Stimulated activated CD4-positive, alpha-beta T cell treated with anti-CD3 and anti-CD28 coated beads, Interleukin-12 subunit alpha, Interleukin-12 subunit beta, amount 100 ng/mL, for 48 hours (primary cell): ENCODE measurements around the gene NPSR1.
"Not testable (repeated sequence)": the region's sequence is repeated elsewhere in the genome, so short reads cannot be mapped to it uniquely, and the experiment has no call there.

Experiments
- DNase-seq, 3 donors: peaks; one replicate each; pipeline ENCODE4 v3.0.0-alpha.2; 2020; ENCODE audit warnings: low read depth in 2 of 3, low spot score in 1 of 3

NPSR1 gene, protein sequence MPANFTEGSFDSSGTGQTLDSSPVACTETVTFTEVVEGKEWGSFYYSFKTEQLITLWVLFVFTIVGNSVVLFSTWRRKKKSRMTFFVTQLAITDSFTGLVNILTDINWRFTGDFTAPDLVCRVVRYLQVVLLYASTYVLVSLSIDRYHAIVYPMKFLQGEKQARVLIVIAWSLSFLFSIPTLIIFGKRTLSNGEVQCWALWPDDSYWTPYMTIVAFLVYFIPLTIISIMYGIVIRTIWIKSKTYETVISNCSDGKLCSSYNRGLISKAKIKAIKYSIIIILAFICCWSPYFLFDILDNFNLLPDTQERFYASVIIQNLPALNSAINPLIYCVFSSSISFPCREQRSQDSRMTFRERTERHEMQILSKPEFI

GRCh38 chr7:34657632-34658268, at the start of gene NPSR1:
Gene NPSR1 (plus strand): TSS chr7:34658218. CDS start chr7:34658413, 195 bp downstream.
- DNase-seq, result no peak

GRCh38 chr7:34612661-34613060, 45.4 kb upstream of the NPSR1 start:
- no peak for DNase-seq

DNA sequence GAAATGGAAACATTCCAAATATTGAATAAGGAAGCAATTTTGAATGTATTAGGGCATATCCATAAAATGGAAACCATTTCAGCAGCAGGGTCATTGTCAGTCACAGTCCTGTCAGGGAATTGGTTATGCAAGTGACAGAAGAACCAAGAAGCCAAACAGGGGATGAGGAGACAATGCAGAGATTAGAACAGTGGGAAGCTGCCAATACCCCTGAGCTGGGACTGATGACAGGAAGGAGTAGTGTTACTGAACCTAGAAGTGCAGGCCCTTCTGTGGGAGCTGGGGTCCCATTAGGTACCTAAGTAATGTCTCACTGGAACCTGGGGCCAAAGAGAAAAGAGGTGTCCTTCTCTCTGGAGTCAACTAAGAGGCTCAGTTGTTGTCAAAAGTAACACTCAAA, 37.6 kb upstream of the NPSR1 start:
- no peak for DNase-seq

DNA sequence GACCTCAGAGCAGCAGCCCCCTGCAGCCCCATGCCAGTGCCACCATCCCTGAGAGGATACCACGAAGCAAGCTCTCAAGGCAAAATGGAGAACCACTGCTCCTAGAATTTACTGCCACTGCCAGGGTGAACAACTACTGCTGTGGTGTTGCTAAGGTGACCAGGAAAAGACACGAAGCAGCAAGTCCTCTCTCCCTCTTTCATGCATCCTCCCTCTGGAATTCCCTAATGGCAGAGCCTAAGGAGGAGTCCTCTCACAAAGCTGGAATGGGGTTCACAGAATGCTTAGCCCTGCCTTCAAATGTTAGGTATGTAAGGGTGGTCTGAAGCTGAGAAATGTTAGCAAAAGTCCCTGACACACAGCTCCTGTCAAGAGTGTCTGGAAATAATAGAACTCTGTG, 35.8 kb upstream of the NPSR1 start:
- DNase-seq, result no peak

DNA sequence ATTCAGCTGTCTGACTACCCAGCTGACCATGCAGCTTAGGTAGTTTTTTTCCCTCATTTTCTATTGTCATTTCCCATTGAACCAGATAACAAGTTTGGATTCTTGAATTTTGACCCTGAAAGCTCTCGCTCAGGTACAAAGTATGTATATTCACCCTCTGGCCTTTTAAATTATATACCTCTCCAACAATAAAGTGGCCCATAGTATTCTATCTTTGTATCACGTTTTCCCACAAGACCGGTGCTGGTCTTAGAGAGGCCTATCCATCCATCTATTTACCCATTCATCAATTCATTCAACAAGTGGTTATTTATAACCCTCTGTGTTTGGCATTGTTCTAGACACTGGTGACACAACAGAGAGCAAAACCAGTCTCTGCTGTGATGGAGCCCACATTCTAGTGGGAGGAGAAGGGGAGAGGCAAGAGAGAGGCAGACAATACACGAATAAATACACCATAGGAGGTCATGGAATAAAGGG, 35.2 kb upstream of the NPSR1 start:
- DNase-seq, result no peak

DNA sequence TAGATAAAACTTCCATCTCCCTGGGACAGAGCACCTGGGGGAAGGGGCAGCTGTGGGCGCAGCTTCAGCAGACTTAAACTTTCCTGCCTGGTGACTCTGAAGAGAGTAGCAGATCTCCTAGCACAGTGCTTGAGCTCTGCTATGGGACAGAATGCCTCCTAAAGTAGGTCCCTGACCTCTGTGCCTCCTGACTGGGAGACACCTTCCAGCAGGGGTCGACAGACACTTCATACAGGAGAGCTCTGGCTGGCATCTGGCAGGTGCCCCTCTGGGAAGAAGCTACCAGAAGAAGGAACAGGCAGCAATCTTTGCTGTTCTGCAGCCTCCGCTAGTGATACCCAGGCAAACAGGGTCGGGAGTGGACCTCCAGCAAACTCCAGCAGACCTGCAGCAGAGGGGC, 29.4 kb upstream of the NPSR1 start:
- not testable (repeated sequence) for DNase-seq

- DNase-seq, result no peak
Measured at GRCh38 chr7:34652809-34653208, 5.2 kb upstream of the NPSR1 start.

DNA sequence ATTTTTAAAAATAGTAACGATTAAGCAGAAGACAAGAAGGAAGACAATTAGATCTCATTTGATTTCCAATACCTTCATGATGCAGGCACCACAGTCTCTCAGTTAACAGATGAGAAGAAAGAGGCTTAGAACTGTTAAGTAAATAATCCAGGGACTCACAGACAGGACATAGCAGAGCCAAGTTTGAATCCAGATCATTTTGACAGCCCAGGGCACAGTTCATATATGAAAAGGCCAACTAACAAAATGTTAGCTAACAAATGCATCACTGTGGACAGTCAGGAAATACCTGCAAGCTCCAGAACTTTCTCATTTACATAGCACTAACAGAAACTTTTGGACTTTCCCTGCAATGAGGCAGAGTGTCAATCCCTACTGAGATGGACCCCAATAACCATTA, 4.2 kb upstream of the NPSR1 start:
- DNase-seq, result no peak

- no peak for DNase-seq
Measured at GRCh38 chr7:34655384-34655783, 2.6 kb upstream of the NPSR1 start.

DNA sequence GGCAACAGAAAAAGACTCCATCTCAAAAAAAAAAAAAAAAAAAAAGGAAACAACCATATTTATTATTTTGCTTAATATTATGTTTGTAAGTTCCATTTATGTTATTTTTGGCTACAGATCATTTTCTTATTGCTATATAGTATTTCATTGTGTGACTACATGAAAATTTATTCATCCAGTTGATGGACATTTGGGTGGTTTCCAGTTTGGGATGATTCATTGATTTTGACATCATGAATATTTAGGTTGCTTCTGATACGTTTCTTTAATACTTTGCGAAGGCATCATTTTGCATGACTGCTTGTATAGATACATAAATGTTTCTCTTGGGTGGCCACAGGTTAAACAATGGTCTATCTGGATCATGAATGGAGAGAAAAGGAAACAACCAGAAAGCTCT, 2.0 kb upstream of the NPSR1 start:
- no peak for DNase-seq

- DNase-seq, result no peak
Measured at GRCh38 chr7:34659472-34660075, 1.6 kb downstream of the NPSR1 start.

DNA sequence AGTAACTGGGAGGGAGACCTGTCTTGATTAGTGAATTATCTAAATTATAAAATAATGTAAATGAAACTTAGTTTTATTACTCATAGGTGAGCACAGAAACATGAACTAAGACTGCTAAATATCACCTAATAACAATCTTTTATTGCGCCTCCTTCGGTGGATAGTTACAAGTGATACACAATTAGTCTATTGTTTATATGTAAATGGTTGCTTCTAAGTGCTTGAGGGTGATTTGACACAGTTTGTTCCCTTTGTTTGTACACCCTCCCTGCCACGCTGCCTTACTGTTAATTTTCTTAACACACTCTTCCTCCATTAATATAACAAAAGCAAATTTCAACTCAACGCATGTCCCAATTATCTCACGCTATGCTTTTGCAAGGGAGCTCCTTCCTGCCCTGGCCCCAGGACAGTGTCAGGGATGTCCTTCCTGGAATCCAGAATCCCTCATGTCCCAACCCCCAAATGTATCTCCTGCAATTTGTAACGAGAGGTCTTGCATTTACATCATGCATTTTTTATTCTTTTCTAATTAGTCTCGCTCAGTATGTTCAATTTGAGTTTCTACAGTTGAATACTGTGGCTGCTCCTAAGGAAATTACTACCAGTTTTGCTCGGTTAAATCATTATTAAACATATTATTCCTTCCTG, 4.2 kb downstream of the NPSR1 start:
- no peak for DNase-seq

- no peak for DNase-seq
Measured at GRCh38 chr7:34664755-34665154, 6.7 kb downstream of the NPSR1 start.

- no peak for DNase-seq
Measured at GRCh38 chr7:34672430-34672829, 14.4 kb downstream of the NPSR1 start.

- no peak for DNase-seq
Measured at GRCh38 chr7:34673066-34673465, 15.0 kb downstream of the NPSR1 start.

DNA sequence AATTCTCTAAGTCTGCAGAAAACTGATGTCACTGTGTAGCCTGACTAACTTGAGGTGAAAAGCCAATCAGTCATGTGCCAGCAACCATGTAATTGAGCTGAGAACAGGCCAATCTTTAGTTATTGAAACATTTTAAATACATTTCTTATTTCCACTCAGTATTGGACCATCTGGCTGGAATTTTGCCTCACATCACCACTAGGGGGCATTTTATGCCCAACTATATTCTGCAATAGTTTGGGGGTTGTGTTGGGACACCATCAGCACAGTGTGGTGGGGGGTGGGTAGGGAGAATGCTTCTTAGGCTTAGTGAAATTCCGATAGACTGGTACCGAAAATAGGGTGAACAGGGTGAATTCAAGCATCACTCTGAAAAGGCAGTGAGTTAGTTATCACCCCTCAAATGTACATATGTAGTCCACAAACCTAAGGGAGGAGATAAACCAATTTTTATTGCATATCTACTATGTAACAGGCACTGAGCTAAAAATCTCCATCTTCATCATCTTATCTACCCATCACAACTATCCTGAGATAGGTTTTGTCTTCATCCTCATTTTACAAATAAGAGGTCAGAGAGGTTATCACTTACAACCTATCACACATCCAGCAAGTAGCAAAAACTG, 17.8 kb downstream of the NPSR1 start:
- peak in 1 of 3 donors; percentile 4 for DNase-seq

DNA sequence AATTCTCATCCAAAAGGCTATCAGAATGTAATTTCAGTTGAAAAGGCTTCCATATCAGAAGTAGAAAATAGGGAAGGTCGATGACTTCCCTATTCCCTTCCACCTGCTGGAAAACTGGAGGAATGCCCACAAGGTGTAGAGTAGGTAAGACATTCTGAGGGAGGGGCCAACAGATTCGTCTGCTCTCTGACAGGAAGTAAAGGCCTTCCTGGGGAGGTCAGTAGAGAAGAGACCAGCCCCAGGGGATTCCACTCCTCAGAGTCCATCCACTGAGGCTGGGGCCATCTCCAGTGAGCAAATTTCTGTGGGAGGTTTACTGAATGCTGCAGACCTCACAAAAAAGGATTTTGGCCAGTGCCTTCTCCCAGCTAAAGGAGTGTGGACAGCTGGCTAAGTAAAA, 19.5 kb downstream of the NPSR1 start:
- no peak for DNase-seq

GRCh38 chr7:34687529-34687928, 29.5 kb downstream of the NPSR1 start:
- no peak for DNase-seq

- no peak for DNase-seq
Measured at GRCh38 chr7:34696415-34696814, 38.4 kb downstream of the NPSR1 start.

GRCh38 chr7:34709771-34710170, 51.8 kb downstream of the NPSR1 start:
- no peak for DNase-seq

DNA sequence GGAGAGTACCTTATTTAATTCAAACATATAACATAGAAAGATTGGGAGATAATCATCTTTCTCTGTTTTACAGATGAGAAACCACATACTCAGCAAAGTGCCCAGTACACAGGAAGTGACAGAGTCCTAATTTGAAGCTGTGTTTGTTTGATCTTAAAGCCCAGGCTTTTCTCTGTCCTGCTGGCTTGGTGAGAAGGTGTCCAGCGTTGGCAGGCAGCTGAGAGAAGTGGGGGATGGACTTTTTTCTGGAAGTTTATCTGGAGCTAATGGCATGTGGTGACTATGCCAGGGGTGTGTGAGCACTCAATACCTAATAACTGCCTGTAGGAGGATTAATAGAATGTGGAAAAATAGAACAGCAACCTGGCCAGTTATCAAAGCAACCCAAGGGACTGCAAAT, 60.8 kb downstream of the NPSR1 start:
- no peak for DNase-seq
